Osteoblast (primary cell): ENCODE measurements around the gene WEE2. TPM values are rescaled to one million over a fixed set of nuclear protein-coding genes. Genes with fewer than 3 reads are reported as not detected.
A peak's percentile ranks its signal among the peaks of the same experiment; 100 is the strongest.

Source experiments
- DNase-seq: peaks from one replicate; pipeline ENCODE4 v3.0.0; 2011; ENCODE audit warnings: low spot score, mixed read lengths; ENCODE audit not compliant: insufficient read length; ENCODE audit errors: missing footprints
- H2AFZ ChIP-seq: 2 replicates; pipeline ENCODE4 v1.6.0; 2011; ENCODE audit warnings: mild to moderate bottlenecking, low read length
- H3K27ac ChIP-seq: 2 replicates; pipeline ENCODE4 v1.5.1; 2011; ENCODE audit warnings: mild to moderate bottlenecking, low read depth, low read length, moderate library complexity
- H3K27me3 ChIP-seq: 2 replicates; pipeline ENCODE4 v1.6.0; 2012; ENCODE audit warnings: mild to moderate bottlenecking, control low read depth, inconsistent platforms, low read length, moderate library complexity; ENCODE audit not compliant: insufficient read depth
- H3K36me3 ChIP-seq: 2 replicates; pipeline ENCODE4 v1.5.1; 2011; ENCODE audit warnings: mild to moderate bottlenecking, low read length, control low read depth, moderate library complexity; ENCODE audit not compliant: insufficient read depth
- H3K4me1 ChIP-seq: 2 replicates; pipeline ENCODE4 v1.5.1; 2011; ENCODE audit warnings: mild to moderate bottlenecking, low read length, control low read depth, moderate library complexity; ENCODE audit not compliant: insufficient read depth
- H3K4me2 ChIP-seq: 2 replicates; pipeline ENCODE4 v1.6.0; 2011; ENCODE audit warnings: mild to moderate bottlenecking, low read length; ENCODE audit not compliant: insufficient read depth
- H3K4me3 ChIP-seq: fragments of 200-600 bp; sonication (generic); 3 replicates; pipeline ENCODE4 v1.5.1; 2012; ENCODE audit warnings: mild to moderate bottlenecking, low read length, inconsistent platforms; ENCODE audit not compliant: insufficient read depth
- H3K79me2 ChIP-seq: 2 replicates; pipeline ENCODE4 v1.6.0; 2012; ENCODE audit warnings: mild to moderate bottlenecking, low read length, control low read depth, inconsistent platforms; ENCODE audit not compliant: insufficient read depth
- H3K9me3 ChIP-seq: 2 replicates; pipeline ENCODE4 v1.5.1; 2011; ENCODE audit warnings: low read depth, low read length, control low read depth
- H4K20me1 ChIP-seq: 2 replicates; pipeline ENCODE4 v1.6.0; 2012; ENCODE audit warnings: mild to moderate bottlenecking, low read length, control low read depth; ENCODE audit not compliant: insufficient read depth
- total RNA-seq: library from RNA; depleted of rRNA; stranded (reverse); fragments of >200 nt; gene quantifications from 2 replicates; pipeline ENCODE4 v1.2.3, GENCODE V29; 2012
- TF ChIP-seq, protein P1 (sequence below): IDR thresholded peaks from 2 replicates; pipeline ENCODE4 v1.5.1; 2011; ENCODE audit warnings: mild to moderate bottlenecking, low read depth, low read length, moderate library complexity; ENCODE audit errors: extremely low read depth

Gene WEE2
- total RNA-seq, 1 donor, result not detected

DNA sequence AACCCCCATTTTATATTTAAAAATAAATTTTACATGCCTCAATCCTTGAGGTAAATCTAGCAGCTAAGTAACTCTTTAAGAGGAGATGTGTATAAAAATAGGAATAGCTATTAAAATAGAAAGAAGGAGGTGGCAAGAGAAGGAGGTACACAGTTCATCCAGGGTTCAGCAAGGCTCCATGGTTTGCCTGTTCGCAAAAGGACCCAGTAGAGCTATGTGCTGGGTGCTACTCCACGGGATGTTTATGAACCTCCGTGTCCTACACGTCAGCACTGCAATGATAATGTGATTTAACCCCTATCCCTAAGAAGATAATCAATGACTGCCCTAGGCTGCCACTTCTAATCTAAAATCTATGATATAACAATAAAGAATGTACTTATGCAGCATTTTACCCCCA, 5.3 kb upstream of the WEE2 start:
- no peak overlapping the region for H3K27ac ChIP-seq
- H4K20me1 ChIP-seq, result peaks cover 4% of the 10 kb centered on the region
- no peaks in the 10 kb centered on the region for H3K36me3 ChIP-seq
- peaks cover 16% of the 10 kb centered on the region for H3K4me1 ChIP-seq
- peaks cover 3% of the 10 kb centered on the region for H3K79me2 ChIP-seq
- DNase-seq, result no peak
- TF ChIP-seq, protein P1, sequence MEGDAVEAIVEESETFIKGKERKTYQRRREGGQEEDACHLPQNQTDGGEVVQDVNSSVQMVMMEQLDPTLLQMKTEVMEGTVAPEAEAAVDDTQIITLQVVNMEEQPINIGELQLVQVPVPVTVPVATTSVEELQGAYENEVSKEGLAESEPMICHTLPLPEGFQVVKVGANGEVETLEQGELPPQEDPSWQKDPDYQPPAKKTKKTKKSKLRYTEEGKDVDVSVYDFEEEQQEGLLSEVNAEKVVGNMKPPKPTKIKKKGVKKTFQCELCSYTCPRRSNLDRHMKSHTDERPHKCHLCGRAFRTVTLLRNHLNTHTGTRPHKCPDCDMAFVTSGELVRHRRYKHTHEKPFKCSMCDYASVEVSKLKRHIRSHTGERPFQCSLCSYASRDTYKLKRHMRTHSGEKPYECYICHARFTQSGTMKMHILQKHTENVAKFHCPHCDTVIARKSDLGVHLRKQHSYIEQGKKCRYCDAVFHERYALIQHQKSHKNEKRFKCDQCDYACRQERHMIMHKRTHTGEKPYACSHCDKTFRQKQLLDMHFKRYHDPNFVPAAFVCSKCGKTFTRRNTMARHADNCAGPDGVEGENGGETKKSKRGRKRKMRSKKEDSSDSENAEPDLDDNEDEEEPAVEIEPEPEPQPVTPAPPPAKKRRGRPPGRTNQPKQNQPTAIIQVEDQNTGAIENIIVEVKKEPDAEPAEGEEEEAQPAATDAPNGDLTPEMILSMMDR, result no peak
- no peaks in the 10 kb centered on the region for H3K27me3 ChIP-seq
- no peaks in the 10 kb centered on the region for H3K9me3 ChIP-seq
- peak overlapping the region; percentile 83 for H3K4me2 ChIP-seq
- no peak overlapping the region for H3K4me3 ChIP-seq
- H2AFZ ChIP-seq, result no peak overlapping the region

DNA sequence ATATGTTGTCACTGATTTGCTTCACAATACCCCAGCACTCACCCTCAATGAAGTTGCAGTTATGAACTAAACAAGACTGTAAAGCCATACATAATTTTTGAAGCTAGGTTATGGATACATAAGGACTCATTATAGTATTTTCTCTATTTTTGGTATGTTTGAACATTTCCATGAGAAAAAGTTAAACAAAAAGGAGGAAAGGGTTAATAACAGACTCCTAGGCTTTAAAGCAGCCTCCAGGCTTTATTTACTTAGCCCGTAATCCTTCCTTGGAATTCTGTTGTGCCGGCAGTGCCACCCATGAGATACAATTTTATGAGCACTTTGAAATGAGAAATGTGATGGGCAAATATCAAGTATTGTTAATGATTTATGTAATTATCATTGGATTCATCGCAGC, 4.0 kb upstream of the WEE2 start:
- peaks cover 3% of the 10 kb centered on the region for H3K79me2 ChIP-seq
- H3K9me3 ChIP-seq, result no peaks in the 10 kb centered on the region
- H3K27me3 ChIP-seq, result no peaks in the 10 kb centered on the region
- H3K4me1 ChIP-seq, result peaks cover 16% of the 10 kb centered on the region
- H4K20me1 ChIP-seq, result no peaks in the 10 kb centered on the region
- H2AFZ ChIP-seq, result no peak overlapping the region
- no peak overlapping the region for H3K27ac ChIP-seq
- no peak overlapping the region for H3K4me2 ChIP-seq
- H3K36me3 ChIP-seq, result no peaks in the 10 kb centered on the region
- no peak overlapping the region for H3K4me3 ChIP-seq
- TF ChIP-seq, protein P1, result no peak
- DNase-seq, result no peak

DNA sequence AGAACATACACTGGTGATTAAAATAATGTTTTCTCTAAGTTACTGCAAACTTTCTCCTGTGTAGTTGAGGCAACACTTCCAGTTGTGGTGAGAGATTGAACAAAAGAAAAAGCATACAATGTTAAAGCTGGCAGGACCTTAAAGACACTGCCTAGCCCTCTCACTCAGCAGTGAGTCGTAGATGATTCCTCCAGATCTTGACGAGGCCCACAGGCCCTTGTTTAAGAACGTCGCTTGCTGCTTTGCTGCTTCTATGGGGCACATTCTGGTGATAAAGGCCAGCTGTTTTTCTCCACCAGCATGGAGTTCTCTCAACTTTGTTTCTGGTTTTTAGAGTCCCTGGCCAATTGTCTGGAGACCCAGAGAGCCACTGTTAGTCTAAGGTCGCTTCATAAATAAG, 3.4 kb upstream of the WEE2 start:
- H3K4me2 ChIP-seq, result no peak overlapping the region
- H3K79me2 ChIP-seq, result peaks cover 3% of the 10 kb centered on the region
- no peaks in the 10 kb centered on the region for H3K27me3 ChIP-seq
- H3K27ac ChIP-seq, result no peak overlapping the region
- TF ChIP-seq, protein P1, result no peak
- no peaks in the 10 kb centered on the region for H3K36me3 ChIP-seq
- DNase-seq, result peak; percentile 50
- H4K20me1 ChIP-seq, result no peaks in the 10 kb centered on the region
- H2AFZ ChIP-seq, result peak overlapping the region; percentile 50
- peaks cover 16% of the 10 kb centered on the region for H3K4me1 ChIP-seq
- no peaks in the 10 kb centered on the region for H3K9me3 ChIP-seq
- no peak overlapping the region for H3K4me3 ChIP-seq

DNA sequence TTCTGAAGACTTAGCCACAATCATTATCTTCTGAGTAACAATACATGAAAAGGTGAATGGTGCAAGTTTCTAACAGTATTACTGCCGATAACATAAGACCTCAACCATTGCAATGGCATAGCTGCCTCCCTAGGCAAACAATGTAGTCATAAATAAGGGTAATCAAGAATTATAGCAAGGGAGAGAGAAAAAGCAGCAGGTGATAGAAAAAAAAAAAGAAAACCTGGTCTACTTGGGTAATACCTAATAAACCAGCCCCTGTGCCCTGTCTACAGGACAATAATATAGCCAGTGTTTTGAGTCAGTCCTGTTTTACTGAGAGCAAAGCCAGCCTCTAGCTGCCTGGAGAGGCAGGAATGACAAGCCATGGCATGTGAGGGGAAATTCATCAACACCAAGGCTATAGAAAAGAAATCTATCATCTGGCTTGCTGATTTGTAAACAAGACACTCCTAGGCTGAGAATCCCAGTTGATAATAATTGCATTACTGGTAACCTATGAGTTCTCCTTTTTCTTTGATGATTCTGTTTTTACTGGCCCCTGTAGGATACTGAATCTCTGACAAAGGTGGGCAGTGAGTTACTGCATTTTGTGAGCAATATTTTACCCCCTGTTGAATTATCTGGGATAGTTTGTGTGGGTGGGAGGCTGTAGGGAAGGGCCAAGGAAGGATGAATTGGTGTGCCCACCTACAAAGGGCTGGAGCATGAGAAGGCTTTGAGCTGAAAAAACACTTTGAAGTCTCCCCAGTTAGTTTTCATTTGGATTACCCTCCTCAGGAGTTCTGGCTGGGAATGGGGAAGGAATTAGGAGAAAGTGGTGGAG, 1.7 kb upstream of the WEE2 start:
- Histone ChIP-seq H4K20me1 (no peaks in the 10 kb centered on the region), H3K36me3 (no peaks in the 10 kb centered on the region), H3K4me3 (no peak overlapping the region), H3K27me3 (no peaks in the 10 kb centered on the region), H3K4me2 (no peak overlapping the region), H3K27ac (no peak overlapping the region), H3K9me3 (no peaks in the 10 kb centered on the region), H3K79me2 (no peaks in the 10 kb centered on the region), H3K4me1 (peaks cover 9% of the 10 kb centered on the region), H2AFZ (no peak overlapping the region)
- TF ChIP-seq, protein P1, result no peak
- DNase-seq, result no peak
